Left lung (tissue), 10 donors: ENCODE measurements around the gene LRRC8E. TPM values are rescaled to one million over a fixed set of nuclear protein-coding genes. Genes with fewer than 3 reads are reported as not detected.

Experiments
- ATAC-seq: fragments of 200-7000 bp; cut with Tn5 transposase; one replicate; pipeline ENCODE4 v1.9.1; 2020; ENCODE audit warnings: moderate library complexity
- DNase-seq, 4 donors: peaks; one replicate each; pipeline ENCODE4 v3.0.0-alpha.2; 2013 to 2020
- H3K27ac ChIP-seq, 2 donors: fragments of 200-600 bp; sonication (generic) in 1 of 2; one replicate each; pipeline versions ENCODE4 v1.5.0 to v1.8.0; 2020 to 2021
- H3K27me3 ChIP-seq, 2 donors: fragments of 200-600 bp; sonication (generic) in 1 of 2; one replicate each; pipeline versions ENCODE4 v1.5.0 to v1.8.0; 2020 to 2021
- H3K36me3 ChIP-seq, 2 donors: fragments of 200-600 bp; sonication (generic) in 1 of 2; one replicate each; pipeline versions ENCODE4 v1.5.0 to v1.8.0; 2020 to 2021
- H3K4me1 ChIP-seq, 2 donors: fragments of 200-600 bp; one replicate each; pipeline ENCODE4 v1.8.0; 2021
- H3K4me3 ChIP-seq, 2 donors: fragments of 200-600 bp; sonication (generic) in 1 of 2; one replicate each; pipeline versions ENCODE4 v1.5.0 to v1.8.0; 2020 to 2021; ENCODE audit warnings: mild to moderate bottlenecking in 1 of 2
- H3K9me3 ChIP-seq, 2 donors: fragments of 200-600 bp; sonication (generic) in 1 of 2; one replicate each; pipeline versions ENCODE4 v1.5.0 to v1.8.0; 2020 to 2021
- CTCF ChIP-seq, 2 donors: fragments of 200-600 bp; sonication (generic) in 1 of 2; IDR thresholded peaks; one replicate each; pipeline versions ENCODE4 v1.5.0 to v1.8.0; 2021; ENCODE audit warnings: antibody characterized with exemption in 2 of 2
- intact Hi-C, 2 donors: fragments of 100-400 bp; cut with DNase I; formaldehyde crosslinking; loops; one replicate each; pipeline versions ENCODE4 v1.11.2 to v1.14.2; 2022
- polyA plus RNA-seq, 6 donors: library from polyadenylated mRNA; unstranded; fragments of 120-200 nt; gene quantifications; one replicate each; pipeline ENCODE4 v1.2.1, GENCODE V29; 2013; ENCODE audit not compliant: insufficient read length in 6 of 6
- total RNA-seq, 2 donors: library from RNA; stranded (reverse); fragmentation: NEBNext Ultra II Directional; extraction: Animal tissue kit (Norgen Biotek cat#: 25700); gene quantifications; one replicate each; pipeline ENCODE4 v1.2.1, GENCODE V29; 2021
- donor health status: DM: no; HTN: yes; CAD: no.
- donor health status: DM: no; HTN: no; CAD: no.

The LRRC8E gene
- total and polyA plus RNA-seq, 8 donors, result 3.7 to 10.5 (median 4.7) TPM

GRCh38 chr19:7850945-7851622, 37.2 kb upstream of the LRRC8E start:
- intact Hi-C loops, result no loop called here
- no peaks in the 10 kb centered on the region for H3K9me3 ChIP-seq
- DNase-seq (no peak), ATAC-seq (no peak)
- no peaks in the 10 kb centered on the region for H3K27me3 ChIP-seq
- H3K36me3 ChIP-seq, result peaks cover 0 to 9% of the 10 kb centered on the region in 2 donors
- peaks cover 3 to 9% of the 10 kb centered on the region in 2 donors for H3K4me1 ChIP-seq
- TF ChIP-seq CTCF (IDR thresholded peaks at IDR 0.05), result no peak
- H3K27ac ChIP-seq, result no peak overlapping the region
- no peak overlapping the region for H3K4me3 ChIP-seq

GRCh38 chr19:7851623-7852500, 36.4 kb upstream of the LRRC8E start:
- no peak overlapping the region for H3K27ac ChIP-seq
- intact Hi-C loops, result no loop called here
- ATAC-seq, result no peak
- no peak overlapping the region for H3K4me3 ChIP-seq
- peak in 1 of 4 donors; percentile 79 for DNase-seq
- H3K27me3 ChIP-seq, result no peaks in the 10 kb centered on the region
- H3K36me3 ChIP-seq, result peaks cover 0 to 9% of the 10 kb centered on the region in 2 donors
- H3K9me3 ChIP-seq, result no peaks in the 10 kb centered on the region
- no peak for TF ChIP-seq CTCF (IDR thresholded peaks at IDR 0.05)
- H3K4me1 ChIP-seq, result peaks cover 3 to 9% of the 10 kb centered on the region in 2 donors

- TF ChIP-seq CTCF (IDR thresholded peaks at IDR 0.05), result peak; percentile 79 to 84
- H3K36me3 ChIP-seq, result peaks cover 0 to 5% of the 10 kb centered on the region in 2 donors
- intact Hi-C loops, result no loop called here
- no peaks in the 10 kb centered on the region for H3K9me3 ChIP-seq
- peak in 3 of 4 donors; percentile 77 to 94 (median 82) for DNase-seq
- no peak overlapping the region for H3K27ac ChIP-seq
- peaks cover 3 to 9% of the 10 kb centered on the region in 2 donors for H3K4me1 ChIP-seq
- ATAC-seq, result peak; percentile 89
- H3K27me3 ChIP-seq, result peaks cover 0 to 2% of the 10 kb centered on the region in 2 donors
- H3K4me3 ChIP-seq, result no peak overlapping the region
Measured at GRCh38 chr19:7852851-7853769, 35.2 kb upstream of the LRRC8E start.

GRCh38 chr19:7853770-7854128, 34.6 kb upstream of the LRRC8E start:
- Histone ChIP-seq H3K4me1 (peaks cover 3 to 9% of the 10 kb centered on the region in 2 donors), H3K27ac (no peak overlapping the region), H3K4me3 (no peak overlapping the region), H3K36me3 (peaks cover 0 to 5% of the 10 kb centered on the region in 2 donors), H3K9me3 (no peaks in the 10 kb centered on the region), H3K27me3 (peaks cover 0 to 8% of the 10 kb centered on the region in 2 donors)
- ATAC-seq, result no peak
- peak in 1 of 4 donors; percentile 39 for DNase-seq
- TF ChIP-seq CTCF (IDR thresholded peaks at IDR 0.05), result no peak
- intact Hi-C loops, result no loop called here
